Esophagus muscularis mucosa (tissue), 3 donors: ENCODE measurements around the gene FBXO10.

Experiments
- CTCF ChIP-seq, 3 experiments: fragments of 200-600 bp in 2 of 3; fragments of 450-650 bp in 1 of 3; sonication (generic) in 2 of 3; IDR thresholded peaks; one replicate each; pipeline ENCODE4 v1.5.1; 2017 to 2019; ENCODE audit warnings: antibody characterized with exemption in 3 of 3, mild to moderate bottlenecking in 2 of 3, moderate library complexity in 1 of 3
- POLR2A ChIP-seq: fragments of 450-650 bp; IDR thresholded peaks from one replicate; pipeline ENCODE4 v1.6.1; 2017; ENCODE audit warnings: antibody characterized with exemption, moderate library complexity, mild to moderate bottlenecking, low read depth
- POLR2AphosphoS5 ChIP-seq, 2 donors: sonication (generic); formaldehyde crosslinking; IDR thresholded peaks; one replicate each; pipeline ENCODE4 v1.6.1; 2017; ENCODE audit warnings: antibody characterized with exemption in 2 of 2

- TF ChIP-seq CTCF (IDR thresholded peaks at IDR 0.05) (no peak), POLR2A (no peak), POLR2AphosphoS5 (IDR thresholded peaks at IDR 0.05) (no peak)
Observed at GRCh38 chr9:37499297-37499696, 76.9 kb downstream of the FBXO10 start.
